HG02610 (cell line): ENCODE data around the gene PSD.

ENCODE experiments used
- ATAC-seq: cut with Tn5 transposase; IDR thresholded peaks from one replicate; pipeline ENCODE4 v1.9.1; 2021; ENCODE audit warnings: mild to moderate bottlenecking, moderate library complexity; ENCODE audit not compliant: unreplicated experiment

Gene PSD

GRCh38 chr10:102393411-102394078 is 25.0 kb downstream of the PSD start:
- ATAC-seq = no peak

- no peak for ATAC-seq
Measured at GRCh38 chr10:102392306-102392705, 26.3 kb downstream of the PSD start.

- ATAC-seq = no peak
Measured at GRCh38 chr10:102389894-102390293, 28.7 kb downstream of the PSD start.

DNA sequence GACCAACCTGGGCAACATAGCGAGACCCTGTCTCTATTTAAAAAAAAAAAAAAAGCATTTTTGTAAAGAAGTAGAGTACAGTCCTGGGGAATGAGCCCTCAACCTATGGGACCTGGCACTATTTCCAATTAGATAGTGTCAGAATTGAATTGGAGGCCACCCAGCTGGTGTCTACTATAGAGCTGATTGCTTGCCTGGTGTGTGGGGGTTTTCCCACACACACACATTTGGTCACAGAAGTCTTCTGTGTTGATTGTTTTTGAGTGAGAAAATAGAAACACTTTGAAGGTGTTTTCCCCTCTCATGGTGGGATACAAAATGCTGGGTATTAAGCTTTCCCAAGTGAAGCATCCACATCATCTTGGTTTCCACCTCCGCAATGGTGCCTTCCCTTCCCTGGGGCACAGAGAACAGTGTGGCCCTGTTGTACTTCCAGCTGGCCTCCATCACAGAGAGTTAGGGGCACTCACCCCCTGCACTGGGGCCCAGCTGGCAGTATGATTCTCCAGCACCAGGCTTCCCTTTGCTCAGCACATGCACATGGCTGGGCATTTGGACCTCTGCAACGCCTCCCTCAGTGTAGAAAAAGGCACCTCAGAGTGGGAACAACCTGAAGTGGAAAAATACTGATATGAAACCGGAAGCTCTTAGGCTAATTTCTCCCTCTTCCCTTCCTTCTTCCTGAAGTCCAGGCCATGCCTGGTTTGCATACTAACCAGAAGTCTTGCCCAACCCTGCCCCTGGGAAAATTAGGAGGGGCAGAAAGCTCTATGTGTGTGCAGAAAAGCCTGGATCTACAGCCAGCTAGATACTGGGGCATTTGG is 33.8 kb downstream of the PSD start:
- ATAC-seq = no peak

- no peak for ATAC-seq
Measured at GRCh38 chr10:102384053-102384452, 34.5 kb downstream of the PSD start.

DNA sequence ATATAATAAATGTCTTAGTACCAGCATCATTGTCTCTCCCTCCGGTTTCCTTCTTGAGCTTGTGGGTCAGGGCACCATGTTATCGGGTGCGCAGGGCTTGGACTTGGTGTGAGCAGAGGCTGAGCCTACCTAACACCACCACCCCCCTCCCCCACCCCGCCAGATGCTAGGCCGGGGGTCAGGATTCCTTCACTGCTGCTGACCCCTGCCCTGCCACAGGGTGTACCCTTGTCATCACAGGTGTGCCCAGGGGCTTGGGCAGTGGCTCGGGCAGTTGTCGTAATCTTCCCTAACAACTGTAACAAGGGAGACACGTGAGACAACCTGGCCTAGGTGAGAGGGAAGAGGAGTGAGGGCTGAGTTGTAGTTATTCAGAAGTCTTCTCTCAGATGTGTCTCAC is 35.7 kb downstream of the PSD start:
- ATAC-seq = no peak

DNA sequence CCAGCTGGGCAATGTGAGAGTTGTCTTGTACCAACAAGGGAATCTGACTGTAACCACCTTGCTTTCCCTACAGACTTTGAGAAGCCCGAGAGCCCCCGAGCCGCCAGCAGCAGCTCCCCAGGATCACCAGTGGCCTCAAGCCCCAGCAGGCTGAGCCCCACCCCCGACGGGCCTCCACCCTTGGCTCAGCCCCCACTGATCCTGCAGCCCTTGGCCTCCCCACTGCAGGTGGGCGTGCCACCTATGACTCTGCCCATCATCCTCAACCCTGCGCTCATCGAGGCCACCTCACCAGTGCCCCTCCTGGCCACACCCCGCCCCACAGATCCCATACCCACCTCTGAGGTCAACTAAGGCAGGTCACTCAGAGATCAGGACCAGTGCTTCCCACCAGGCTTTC is 36.6 kb downstream of the PSD start:
- ATAC-seq = no peak

GRCh38 chr10:102379383-102379782 is 39.2 kb downstream of the PSD start:
- ATAC-seq = no peak

- ATAC-seq = no peak
Measured at GRCh38 chr10:102376901-102377300, 41.7 kb downstream of the PSD start.

GRCh38 chr10:102375867-102376266 is 42.7 kb downstream of the PSD start:
- no peak for ATAC-seq

- ATAC-seq = no peak
Measured at GRCh38 chr10:102375250-102375649, 43.3 kb downstream of the PSD start.

- ATAC-seq = no peak
Measured at GRCh38 chr10:102371295-102371694, 47.3 kb downstream of the PSD start.

DNA sequence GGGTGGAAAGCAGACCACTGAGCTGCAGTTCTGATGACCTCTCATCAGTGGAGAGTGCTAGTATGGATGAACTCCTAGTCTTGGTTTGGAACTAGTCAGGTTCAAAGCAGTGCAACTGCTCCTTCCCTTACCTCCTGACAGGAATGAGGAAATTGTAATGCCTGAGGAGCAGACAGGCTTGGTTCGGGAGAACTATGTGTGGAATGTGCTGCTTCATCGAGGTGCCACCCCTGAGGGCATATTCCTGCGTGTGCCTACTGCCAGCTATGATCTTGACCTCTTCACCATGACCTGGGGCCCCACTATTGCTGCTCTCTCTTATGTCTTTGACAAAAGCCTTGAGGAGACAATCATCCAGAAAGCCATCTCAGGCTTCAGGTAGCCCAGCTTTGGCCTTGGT is 50.5 kb downstream of the PSD start:
- no peak for ATAC-seq

- ATAC-seq = no peak
Measured at GRCh38 chr10:102367441-102367840, 51.1 kb downstream of the PSD start.

GRCh38 chr10:102358712-102359382 is 59.7 kb downstream of the PSD start:
- no peak for ATAC-seq

GRCh38 chr10:102354451-102354850 is 64.1 kb downstream of the PSD start:
- ATAC-seq = no peak
